ENCODE data around the gene MEI4.

DNA sequence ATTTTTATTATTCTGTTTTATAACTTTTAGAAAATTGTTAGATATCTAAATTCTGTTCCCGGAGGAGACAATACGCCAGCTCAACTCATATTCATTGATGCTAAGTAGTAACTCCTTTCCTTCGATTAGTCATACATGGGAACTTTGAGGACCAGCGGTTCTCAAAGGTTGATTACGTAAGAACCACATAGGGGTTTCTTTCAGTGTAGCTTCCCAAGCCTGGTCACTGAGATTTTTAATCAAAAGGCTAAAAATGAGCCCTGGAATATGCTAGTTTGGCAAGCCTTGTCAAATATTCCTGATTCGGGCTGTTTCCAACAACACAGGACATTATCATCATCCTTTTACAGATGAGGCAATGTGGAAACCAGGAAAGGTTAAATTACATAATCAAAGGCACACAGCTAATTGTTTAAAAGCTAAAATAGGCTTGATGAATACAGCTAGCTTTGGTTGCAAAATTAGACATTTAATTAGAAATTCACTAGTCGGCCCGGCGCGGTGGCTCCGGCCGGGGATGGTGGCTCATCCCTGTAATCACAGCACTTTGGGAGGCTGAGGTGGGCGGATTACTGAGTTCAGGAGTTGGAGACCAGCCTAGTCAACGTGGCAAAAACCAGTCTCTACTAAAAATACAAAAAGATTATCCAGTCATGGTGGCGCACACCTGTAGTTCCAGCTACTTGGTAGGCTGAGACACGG, 14.6 kb upstream of the MEI4 start:
- TF ChIP-seq, protein P1, sequence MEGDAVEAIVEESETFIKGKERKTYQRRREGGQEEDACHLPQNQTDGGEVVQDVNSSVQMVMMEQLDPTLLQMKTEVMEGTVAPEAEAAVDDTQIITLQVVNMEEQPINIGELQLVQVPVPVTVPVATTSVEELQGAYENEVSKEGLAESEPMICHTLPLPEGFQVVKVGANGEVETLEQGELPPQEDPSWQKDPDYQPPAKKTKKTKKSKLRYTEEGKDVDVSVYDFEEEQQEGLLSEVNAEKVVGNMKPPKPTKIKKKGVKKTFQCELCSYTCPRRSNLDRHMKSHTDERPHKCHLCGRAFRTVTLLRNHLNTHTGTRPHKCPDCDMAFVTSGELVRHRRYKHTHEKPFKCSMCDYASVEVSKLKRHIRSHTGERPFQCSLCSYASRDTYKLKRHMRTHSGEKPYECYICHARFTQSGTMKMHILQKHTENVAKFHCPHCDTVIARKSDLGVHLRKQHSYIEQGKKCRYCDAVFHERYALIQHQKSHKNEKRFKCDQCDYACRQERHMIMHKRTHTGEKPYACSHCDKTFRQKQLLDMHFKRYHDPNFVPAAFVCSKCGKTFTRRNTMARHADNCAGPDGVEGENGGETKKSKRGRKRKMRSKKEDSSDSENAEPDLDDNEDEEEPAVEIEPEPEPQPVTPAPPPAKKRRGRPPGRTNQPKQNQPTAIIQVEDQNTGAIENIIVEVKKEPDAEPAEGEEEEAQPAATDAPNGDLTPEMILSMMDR (IDR thresholded peaks at IDR 0.05), result no peak
- TF ChIP-seq POLR2A (IDR thresholded peaks at IDR 0.05), result no peak

Data from heart left ventricle (tissue), 13 donors.